GM21390 (cell line): ENCODE measurements around the gene ISG15.
"Not testable (repeated sequence)": the region's sequence is repeated elsewhere in the genome, so short reads cannot be mapped to it uniquely, and the experiment has no call there.

Experiments
- ATAC-seq: cut with Tn5 transposase; IDR thresholded peaks from one replicate; pipeline ENCODE4 v1.9.1; 2021; ENCODE audit not compliant: unreplicated experiment

Gene ISG15

DNA sequence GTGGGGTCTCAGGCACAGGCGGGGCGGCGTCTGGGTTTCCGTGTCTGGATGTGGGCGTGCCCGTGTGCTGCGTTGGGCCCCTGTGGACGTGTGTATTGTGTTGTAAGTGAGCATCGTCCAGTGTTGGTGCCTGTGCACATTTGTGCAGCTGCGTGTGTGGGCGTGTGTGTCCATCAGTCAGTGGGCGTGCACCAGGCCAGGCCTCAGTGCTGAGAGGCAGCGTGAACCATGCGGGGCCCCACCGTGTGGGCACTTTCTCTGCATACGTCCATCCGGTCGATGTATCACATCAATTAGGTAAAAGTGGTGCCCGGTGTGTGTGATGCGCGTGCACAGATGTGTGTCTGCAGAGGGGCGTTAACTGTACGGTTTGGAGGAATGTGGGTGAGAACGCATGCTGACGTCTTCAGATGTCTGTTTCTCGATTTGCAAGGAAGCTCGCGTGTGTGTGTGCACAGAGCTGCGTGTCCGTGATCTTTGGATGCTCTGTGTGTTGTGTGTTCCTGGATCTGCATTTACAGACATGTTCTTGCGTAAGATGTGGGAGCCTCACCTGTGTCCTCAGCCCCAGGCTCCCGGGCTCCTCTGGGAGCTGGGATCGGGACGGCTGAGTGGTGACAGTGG lies 31.3 kb downstream of the ISG15 start:
- no peak for ATAC-seq

DNA sequence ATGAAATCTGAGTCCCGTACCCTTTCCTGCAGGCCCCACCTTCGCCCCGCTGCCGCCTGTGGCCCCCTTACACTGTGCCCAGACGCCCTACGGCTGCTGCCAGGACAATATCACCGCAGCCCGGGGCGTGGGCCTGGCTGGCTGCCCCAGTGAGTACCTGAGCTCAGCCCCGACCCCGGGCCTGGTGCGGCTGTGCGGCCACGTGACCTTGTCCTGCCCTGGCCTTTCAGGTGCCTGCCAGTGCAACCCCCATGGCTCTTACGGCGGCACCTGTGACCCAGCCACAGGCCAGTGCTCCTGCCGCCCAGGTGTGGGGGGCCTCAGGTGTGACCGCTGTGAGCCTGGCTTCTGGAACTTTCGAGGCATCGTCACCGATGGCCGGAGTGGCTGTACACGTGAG lies 31.8 kb downstream of the ISG15 start:
- no peak for ATAC-seq

DNA sequence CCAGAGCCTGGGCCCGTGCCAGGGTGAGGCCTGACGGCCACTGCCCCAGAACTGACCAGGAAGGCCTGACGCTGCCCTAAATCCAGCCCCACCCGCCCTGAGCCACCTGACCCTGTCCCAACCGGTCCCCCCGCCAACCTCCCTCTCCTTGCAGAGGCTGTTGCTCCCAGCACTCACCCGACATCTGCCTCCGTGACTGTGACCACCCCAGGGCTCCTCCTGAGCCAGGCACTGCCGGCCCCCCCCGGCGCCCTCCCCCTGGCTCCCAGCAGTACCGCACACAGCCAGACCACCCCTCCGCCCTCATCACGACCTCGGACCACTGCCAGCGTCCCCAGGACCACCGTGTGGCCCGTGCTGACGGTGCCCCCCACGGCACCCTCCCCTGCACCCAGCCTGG lies 32.9 kb downstream of the ISG15 start:
- no peak for ATAC-seq

DNA sequence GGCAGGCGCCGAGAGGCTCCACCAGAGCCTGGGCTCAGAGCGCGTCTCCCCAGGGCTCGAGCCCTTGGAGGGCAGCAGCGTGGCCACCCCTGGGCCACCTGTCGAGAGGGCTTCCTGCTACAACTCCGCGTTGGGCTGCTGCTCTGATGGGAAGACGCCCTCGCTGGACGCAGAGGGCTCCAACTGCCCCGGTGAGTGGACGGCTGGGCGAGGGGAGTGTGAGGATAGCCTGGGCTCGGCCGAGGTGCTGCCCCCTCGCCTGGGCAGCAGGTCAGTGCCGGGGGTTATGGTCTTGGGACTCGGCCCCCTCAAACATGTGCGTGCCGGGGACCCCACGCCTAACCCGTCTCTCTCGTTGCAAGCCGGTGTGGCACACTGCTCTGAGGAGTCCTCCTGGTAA lies 33.5 kb downstream of the ISG15 start:
- ATAC-seq = no peak

DNA sequence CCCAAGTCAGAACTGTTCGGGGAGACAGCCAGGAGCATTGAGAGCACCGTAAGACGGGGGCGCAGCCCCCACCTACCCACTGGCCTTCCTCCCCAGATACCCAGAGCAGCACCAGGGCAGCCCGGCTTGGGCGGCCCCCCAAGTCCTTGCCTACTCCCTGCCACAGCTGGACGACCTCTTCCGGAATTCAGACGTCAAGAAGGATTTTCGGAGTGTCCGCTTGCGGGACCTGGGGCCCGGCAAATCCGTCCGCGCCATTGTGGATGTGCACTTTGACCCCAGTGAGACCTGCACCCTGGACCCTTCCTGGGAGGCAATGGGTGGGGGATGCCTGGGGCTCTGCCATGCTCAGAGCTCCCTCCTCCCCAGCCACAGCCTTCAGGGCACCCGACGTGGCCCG lies 34.1 kb downstream of the ISG15 start:
- no peak for ATAC-seq

DNA sequence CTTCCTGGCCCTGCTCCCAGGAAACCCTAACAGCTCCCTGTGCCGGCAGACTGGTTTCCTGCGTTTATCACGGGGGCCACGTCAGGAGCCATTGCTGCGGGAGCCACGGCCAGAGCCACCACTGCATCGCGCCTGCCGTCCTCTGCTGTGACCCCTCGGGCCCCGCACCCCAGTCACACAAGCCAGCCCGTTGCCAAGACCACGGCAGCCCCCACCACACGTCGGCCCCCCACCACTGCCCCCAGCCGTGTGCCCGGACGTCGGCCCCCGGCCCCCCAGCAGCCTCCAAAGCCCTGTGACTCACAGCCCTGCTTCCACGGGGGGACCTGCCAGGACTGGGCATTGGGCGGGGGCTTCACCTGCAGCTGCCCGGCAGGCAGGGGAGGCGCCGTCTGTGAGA lies 34.7 kb downstream of the ISG15 start:
- no peak for ATAC-seq

DNA sequence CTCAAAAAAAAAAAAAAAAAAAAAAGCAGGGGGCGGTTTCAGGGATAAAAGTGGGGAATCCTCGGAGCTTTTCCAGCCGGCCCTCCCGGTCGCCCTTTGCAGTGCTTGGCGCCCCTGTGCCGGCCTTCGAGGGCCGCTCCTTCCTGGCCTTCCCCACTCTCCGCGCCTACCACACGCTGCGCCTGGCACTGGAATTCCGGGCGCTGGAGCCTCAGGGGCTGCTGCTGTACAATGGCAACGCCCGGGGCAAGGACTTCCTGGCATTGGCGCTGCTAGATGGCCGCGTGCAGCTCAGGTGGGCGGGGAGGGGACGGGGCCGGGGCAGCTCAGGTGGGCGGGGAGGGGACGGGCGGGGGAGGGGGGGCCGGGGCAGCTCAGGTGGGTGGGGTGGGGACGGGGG lies 35.5 kb downstream of the ISG15 start:
- no peak for ATAC-seq

DNA sequence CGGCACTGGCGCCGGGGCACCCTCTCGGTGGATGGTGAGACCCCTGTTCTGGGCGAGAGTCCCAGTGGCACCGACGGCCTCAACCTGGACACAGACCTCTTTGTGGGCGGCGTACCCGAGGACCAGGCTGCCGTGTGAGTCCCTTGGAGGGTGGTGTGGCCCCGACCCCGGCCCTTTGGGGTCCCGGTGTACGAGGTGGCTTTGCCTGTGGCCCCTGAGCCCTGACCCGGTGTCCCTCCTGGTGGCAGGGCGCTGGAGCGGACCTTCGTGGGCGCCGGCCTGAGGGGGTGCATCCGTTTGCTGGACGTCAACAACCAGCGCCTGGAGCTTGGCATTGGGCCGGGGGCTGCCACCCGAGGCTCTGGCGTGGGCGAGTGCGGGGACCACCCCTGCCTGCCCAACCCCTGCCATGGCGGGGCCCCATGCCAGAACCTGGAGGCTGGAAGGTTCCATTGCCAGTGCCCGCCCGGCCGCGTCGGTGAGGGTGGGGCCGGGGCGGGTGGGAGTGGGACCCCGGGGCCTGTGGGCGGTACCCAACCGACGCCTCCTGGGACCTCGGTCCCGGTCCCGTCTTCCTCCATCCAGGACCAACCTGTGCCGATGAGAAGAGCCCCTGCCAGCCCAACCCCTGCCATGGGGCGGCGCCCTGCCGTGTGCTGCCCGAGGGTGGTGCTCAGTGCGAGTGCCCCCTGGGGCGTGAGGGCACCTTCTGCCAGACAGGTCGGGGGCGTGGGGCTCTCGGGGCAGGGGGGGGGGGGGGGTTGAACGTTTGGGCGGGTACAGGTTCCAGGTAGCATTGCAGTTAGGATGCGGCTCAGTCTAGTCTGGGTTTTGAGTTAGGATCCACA lies 36.2 kb downstream of the ISG15 start:
- no peak for ATAC-seq

DNA sequence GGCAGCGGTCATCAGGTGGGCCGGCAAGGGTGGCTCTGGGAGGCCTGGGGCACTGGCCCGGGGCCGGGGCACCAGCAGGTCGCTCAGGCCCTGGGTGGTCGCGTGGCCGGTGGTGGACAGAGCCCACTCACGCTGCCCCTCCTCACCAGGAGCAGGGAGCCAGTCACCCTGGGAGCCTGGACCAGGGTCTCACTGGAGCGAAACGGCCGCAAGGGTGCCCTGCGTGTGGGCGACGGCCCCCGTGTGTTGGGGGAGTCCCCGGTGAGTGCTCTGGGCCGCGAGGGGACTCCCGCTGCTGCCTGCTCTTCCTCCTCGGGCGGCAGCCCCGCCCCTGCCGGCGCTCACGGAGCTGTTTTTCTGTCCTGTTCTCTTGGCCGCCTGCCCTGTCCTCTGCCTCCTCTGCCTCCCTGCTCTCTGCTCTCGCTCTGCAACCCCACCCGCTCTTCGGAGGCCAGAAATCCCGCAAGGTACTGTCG lies 37.3 kb downstream of the ISG15 start:
- no peak for ATAC-seq

DNA sequence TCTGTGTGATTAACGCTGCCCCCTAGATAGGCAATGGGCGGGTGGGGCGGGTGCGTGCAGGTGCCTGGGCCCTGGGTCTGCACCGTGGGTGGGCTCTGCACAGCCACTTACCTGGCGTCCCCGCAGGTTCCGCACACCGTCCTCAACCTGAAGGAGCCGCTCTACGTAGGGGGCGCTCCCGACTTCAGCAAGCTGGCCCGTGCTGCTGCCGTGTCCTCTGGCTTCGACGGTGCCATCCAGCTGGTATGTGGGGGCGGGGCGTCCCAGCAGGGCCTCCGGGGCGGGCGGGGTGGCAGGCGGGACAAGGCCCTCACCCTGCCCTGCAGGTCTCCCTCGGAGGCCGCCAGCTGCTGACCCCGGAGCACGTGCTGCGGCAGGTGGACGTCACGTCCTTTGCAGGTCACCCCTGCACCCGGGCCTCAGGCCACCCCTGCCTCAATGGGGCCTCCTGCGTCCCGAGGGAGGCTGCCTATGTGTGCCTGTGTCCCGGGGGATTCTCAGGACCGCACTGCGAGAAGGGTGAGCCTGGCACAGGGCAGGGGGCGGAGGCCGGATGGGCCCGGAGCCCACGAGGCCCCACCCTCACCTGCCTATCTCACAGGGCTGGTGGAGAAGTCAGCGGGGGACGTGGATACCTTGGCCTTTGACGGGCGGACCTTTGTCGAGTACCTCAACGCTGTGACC lies 38.0 kb downstream of the ISG15 start:
- ATAC-seq = no peak

DNA sequence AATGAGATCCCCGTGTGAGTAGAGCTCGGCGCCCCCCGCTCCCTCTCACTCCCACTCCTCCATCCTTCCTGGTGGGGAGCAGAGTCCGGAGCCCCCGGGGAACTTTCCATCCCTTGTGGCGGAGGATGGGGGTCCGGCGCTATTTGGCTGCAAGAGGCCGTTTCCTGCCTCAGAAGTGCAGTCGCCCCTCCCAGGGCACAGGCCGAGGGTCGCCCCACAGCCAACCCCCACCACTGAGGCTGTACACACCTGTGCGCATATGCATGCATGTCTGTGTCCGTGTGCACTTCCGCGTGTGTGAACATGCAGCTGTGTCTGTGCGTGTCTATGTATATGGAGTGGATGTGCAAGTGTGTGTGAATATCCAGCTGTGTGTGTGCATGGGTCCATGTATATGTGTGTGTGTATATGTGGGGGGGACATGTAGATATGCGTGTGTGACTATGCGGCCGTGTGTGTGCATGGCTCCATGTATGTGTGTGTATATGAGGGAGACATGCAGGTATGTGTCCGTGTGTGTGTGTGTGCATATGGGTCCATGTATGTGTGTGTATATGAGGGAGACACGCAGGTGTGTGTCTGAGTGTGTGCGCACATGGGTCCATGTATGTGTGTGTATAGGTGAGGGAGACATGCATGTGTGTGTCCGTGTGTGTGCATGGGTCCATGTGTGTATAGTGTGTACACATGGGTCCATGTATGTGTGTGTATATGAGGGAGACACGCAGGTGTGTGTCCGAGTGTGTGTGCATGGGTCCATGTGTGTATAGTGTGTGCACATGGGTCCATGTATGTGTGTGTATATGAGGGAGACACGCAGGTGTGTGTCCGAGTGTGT lies 38.9 kb downstream of the ISG15 start:
- ATAC-seq = no peak

DNA sequence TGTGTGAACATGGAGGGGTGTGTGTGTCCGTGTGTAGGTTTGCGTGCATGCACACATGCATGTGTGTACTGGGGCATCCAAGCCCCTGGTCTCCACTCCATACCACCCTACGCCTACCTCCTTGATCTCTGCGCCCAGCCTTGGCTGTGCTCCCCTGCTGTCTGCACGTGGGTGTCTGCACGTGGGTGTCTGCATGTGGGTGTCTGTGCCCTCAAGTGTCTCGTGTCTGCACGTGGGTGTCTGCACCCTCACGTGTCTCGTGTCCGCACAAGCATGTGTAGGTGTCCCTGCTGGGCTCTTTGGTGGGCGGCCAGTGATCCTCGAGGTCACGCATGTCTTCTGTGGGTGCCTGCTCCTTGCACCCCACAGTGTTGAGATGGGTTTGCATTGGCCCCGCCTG lies 39.7 kb downstream of the ISG15 start:
- ATAC-seq = no peak

DNA sequence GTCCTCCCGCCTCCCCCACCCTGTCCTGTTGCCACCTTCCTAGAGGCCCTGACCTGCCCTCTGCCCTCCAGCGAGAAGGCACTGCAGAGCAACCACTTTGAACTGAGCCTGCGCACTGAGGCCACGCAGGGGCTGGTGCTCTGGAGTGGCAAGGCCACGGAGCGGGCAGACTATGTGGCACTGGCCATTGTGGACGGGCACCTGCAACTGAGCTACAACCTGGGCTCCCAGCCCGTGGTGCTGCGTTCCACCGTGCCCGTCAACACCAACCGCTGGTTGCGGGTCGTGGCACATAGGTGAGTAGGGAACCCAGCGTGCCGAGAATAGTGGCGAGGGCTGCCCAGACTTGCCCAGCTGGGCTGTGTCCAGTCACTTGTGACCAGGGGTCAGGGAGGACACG lies 40.4 kb downstream of the ISG15 start:
- no peak for ATAC-seq

DNA sequence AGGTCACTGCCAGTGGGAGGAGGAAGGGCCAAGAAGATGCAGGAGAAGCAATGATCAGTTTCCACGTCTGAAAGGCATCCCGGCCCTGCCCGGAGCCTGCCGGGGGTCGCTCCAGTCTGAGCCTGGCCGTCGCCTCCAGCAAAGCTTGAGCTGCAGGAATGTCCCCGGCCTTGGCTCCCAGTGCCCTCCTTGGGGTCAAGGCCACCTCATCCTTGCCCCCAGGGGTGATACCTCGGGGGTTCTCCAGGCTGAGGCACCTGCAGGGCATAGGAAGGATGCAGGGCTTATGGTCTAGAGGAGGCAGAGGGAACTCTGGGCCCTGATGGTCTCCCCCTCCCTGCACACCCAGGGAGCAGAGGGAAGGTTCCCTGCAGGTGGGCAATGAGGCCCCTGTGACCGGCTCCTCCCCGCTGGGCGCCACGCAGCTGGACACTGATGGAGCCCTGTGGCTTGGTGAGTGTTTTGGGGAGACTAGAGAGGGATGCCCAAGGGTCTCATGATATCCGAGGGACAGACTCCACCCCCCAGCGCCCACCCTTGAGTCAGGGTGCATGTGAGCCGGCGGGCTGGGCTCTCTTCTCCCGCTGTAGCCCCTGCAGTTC lies 40.9 kb downstream of the ISG15 start:
- no peak for ATAC-seq

DNA sequence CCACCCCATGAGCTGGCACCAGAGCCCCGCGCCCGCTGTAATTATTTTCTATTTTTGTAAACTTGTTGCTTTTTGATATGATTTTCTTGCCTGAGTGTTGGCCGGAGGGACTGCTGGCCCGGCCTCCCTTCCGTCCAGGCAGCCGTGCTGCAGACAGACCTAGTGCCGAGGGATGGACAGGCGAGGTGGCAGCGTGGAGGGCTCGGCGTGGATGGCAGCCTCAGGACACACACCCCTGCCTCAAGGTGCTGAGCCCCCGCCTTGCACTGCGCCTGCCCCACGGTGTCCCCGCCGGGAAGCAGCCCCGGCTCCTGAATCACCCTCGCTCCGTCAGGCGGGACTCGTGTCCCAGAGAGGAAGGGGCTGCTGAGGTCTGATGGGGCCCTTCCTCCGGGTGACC lies 41.7 kb downstream of the ISG15 start:
- ATAC-seq = no peak

DNA sequence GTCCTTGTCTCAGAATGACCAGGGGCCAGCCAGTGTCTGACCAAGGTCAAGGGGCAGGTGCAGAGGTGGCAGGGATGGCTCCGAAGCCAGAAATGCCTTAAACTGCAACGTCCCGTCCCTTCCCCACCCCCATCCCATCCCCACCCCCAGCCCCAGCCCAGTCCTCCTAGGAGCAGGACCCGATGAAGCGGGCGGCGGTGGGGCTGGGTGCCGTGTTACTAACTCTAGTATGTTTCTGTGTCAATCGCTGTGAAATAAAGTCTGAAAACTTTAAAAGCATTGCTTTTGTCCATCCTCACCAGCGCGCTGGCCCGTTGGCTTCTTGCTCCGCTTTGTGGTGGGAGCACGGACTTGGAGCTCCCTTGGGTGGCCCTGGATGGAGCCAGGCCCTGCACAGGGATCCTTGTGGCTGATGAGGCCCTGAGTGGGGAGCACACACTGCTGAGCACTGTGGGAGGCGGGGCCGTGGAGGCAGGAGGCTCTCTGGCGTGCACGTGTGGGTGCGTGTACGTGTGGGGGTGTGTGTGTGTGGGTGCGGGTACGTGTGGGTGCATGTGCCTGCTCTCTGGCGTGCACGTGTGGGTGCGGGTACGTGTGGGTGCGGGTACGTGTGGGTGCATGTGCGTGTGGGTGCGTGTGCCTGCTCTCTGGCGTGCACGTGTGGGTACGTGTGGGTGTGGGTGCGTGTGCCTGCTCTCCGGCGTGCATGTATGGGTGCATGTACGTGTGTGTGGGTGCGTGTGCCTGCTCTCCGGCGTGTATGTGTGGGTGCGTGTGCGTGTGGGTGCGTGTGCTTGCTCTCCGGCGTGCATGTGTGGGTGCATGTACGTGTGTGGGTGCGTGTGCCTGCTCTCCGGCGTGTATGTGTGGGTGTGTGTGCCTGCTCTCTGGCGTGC lies 42.8 kb downstream of the ISG15 start:
- ATAC-seq = no peak

DNA sequence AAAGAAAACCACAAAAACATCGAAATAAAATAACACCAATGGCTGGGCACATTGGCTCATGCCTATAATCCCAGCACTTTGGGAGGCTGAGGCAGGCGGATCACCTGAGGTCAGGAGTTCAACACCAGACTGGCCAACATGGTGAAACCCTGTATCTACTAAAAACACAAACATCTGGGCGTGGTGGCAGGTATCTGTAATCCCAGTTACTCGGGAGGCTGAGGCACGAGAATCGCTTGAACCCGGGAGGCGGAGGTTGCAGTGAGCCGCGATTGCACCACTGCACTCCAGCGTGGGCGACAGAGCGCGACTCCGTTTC lies 44.4 kb downstream of the ISG15 start:
- ATAC-seq = not testable (repeated sequence)

DNA sequence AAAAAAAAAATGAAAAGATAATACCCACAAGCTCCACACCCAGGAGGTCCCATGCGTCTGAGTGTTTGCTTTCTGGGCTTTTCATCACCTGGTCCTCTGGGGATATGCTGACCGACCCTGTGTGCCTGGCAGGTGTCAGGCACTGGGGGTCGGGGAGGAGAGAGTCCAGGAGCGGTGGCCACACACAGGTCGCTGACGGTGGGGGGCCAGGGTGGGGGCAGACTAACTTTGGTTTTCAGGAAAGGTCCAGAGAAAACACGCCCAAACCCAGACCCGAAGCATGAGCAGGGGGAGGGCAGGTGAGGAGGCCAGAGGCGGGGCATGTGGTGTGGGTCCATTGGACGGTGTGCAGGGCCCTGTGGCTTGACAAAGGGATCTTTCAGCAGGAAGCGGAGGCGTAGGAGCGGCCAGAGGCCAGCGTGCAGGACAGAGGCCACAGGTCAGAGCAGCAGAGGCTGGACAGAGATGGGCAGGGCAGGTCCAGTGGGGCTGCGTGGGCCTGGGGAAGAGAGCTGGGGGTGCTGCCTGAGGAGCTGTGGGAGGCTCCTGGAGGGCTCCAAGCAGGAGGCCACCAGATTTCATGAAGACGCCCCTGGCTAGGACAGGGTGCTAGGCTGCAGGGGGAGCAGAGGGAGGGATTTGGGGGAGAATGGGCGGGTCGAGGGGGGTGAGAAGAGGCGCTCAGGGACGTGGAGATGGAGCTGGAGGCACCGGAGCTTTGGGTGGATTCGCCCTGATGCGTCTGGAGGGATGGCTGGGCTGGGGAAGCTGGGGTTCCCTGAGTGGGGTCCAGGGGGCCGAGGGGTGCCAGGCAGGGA lies 45.0 kb downstream of the ISG15 start:
- ATAC-seq = no peak

DNA sequence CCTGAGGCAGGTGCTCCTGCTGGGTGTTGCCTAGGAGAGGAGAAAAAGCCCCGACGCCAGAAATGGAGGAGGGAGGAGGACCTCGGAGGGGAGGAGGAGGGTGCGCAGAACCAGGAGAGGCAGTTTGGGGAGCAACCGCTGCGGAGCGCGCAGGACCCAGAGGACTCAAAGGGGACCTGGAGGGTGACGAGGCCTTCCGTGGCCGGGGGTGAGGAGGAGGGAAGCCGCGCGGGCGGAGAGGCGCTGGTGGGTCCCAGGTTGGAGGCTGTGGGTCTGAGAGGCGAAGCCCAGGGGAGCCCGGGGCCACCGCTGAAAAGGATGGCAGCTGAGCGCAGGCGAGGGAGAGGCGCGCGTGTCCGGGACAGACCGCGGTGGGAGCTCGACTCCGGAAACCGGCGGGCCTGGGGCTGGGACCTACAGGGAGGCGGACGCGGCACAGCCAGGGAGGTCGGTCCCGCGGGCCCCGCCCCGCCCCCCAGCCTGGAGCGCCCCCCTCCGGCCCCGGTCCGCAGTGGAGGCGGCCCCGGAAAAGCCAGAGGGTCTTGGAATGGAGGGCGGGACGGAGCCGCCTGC lies 45.7 kb downstream of the ISG15 start:
- peak; percentile 33 for ATAC-seq
